ENCODE results near the gene TEX44. TPM values are rescaled to one million over a fixed set of nuclear protein-coding genes. Genes with fewer than 3 reads are reported as not detected.
"Not testable (repeated sequence)": the region's sequence is repeated elsewhere in the genome, so short reads cannot be mapped to it uniquely, and the experiment has no call there.

The TEX44 gene
- total and polyA plus RNA-seq, 2 of the 13 experiments (the other 11 are each of a cell fraction or from before 2014, with no cell fraction given) = not detected

GRCh38 chr2:231576465-231576864 is 16.2 kb upstream of the TEX44 start:
- Histone ChIP-seq H3K9me3 (ENCODE audit: low read length) (no peaks in the 10 kb centered on the region), H4K20me1 (ENCODE audit: insufficient read depth, low read length) (no peaks in the 10 kb centered on the region), H3K36me3 (replicated peaks in 1 of 2; ENCODE audit: control insufficient read depth in 1 of 2, insufficient read depth in 2 of 2, low read length in 2 of 2) (no peaks in the 10 kb centered on the region), H3K27ac (ENCODE audit: extremely low read length, insufficient read depth, low read length) (no peak overlapping the region), H3K9ac (ENCODE audit: insufficient read depth, low read depth, low read length) (no peak overlapping the region), H3K4me3 (replicated peaks in 1 of 3; ENCODE audit: insufficient read depth in 1 of 3, low read depth in 2 of 3, low read length in 3 of 3) (no peak overlapping the region), H2AFZ (ENCODE audit: low read length) (no peak overlapping the region), H3K27me3 (ENCODE audit: control insufficient read depth in 1 of 2, insufficient read depth in 2 of 2, low read length in 2 of 2) (peaks cover 2 to 26% of the 10 kb centered on the region in 2 experiments; a peak in 4 of 5 replicates), H3K4me1 (ENCODE audit: insufficient read depth, low read length) (no peaks in the 10 kb centered on the region), H3K79me2 (ENCODE audit: insufficient read depth, low read length) (no peaks in the 10 kb centered on the region), H3K4me2 (ENCODE audit: low read depth, low read length) (no peak overlapping the region)
- ChIA-PET CTCF (ENCODE audit: low intra/inter-chr PET ratio, low total read pairs) (no interaction called here), POLR2A (no interaction called here)
- intact Hi-C loops (cut with micrococcal nuclease; ENCODE audit: unreplicated experiment) (no loop called here), in situ Hi-C loops (cut with HindIII; ENCODE audit: extremely low pct_ligation_motif_present, low pct_unique_long_range_greater_than_20kb) (no loop called here)
- ATAC-seq = no peak; the same call in 2 of the 3 replicates
- FAIRE-seq = no peak
- no peak for DNase-seq (ENCODE audit: low spot score)
- 19% methylated on average over 4 of the region's 4 CpGs for WGBS (ENCODE audit: low lambda C conversion rate)
- TF ChIP-seq HNRNPUL1 (IDR thresholded peaks at IDR 0.05; ENCODE audit: low read depth, low read length) = no peak
- TF ChIP-seq HDAC6 (IDR thresholded peaks at IDR 0.05; ENCODE audit: low read depth, low read length) = no peak
- no TSS peak for BruUV-seq (replicated peaks)

- peaks cover under 1 to 32% of the 10 kb centered on the region in 2 experiments; a peak in 4 of 5 replicates for H3K27me3 ChIP-seq (ENCODE audit: control insufficient read depth in 1 of 2, insufficient read depth in 2 of 2, low read length in 2 of 2)
- FAIRE-seq; H3K9me3 ChIP-seq (ENCODE audit: low read length); CTCF ChIA-PET (ENCODE audit: low intra/inter-chr PET ratio, low total read pairs); in situ Hi-C loops (cut with HindIII; ENCODE audit: extremely low pct_ligation_motif_present, low pct_unique_long_range_greater_than_20kb); H3K4me3 ChIP-seq (replicated peaks in 1 of 3; ENCODE audit: insufficient read depth in 1 of 3, low read depth in 2 of 3, low read length in 3 of 3); intact Hi-C loops (cut with micrococcal nuclease; ENCODE audit: unreplicated experiment); H2AFZ ChIP-seq (ENCODE audit: low read length); H4K20me1 ChIP-seq (ENCODE audit: insufficient read depth, low read length); H3K4me1 ChIP-seq (ENCODE audit: insufficient read depth, low read length); H3K4me2 ChIP-seq (ENCODE audit: low read depth, low read length); BruUV-seq (replicated peaks); DNase-seq (ENCODE audit: low spot score); H3K36me3 ChIP-seq (replicated peaks in 1 of 2; ENCODE audit: control insufficient read depth in 1 of 2, insufficient read depth in 2 of 2, low read length in 2 of 2); H3K9ac ChIP-seq (ENCODE audit: insufficient read depth, low read depth, low read length); POLR2A ChIA-PET; ATAC-seq; H3K79me2 ChIP-seq (ENCODE audit: insufficient read depth, low read length); H3K27ac ChIP-seq (ENCODE audit: extremely low read length, insufficient read depth, low read length); TF ChIP-seq CREB1 (CRISPR knock-in tag; IDR thresholded peaks at IDR 0.05): not testable (repeated sequence)
- WGBS (ENCODE audit: low lambda C conversion rate) = 55% methylated on average over 2 of the region's 2 CpGs
- TF ChIP-seq CREB1 (IDR thresholded peaks at IDR 0.05) = peak; percentile 88
Observed at GRCh38 chr2:231578655-231579054, 14.0 kb upstream of the TEX44 start.
